GM12878 (cell line): ENCODE results near the gene PTPRN2. TPM values are rescaled to one million over a fixed set of nuclear protein-coding genes. Genes with fewer than 3 reads are reported as not detected.

Experiments
- ATAC-seq: fragments of 200-7000 bp; cut with Tn5 transposase; 3 replicates; pipeline ENCODE4 v1.9.1; 2020; ENCODE audit warnings: mild to moderate bottlenecking, moderate library complexity
- BruUV-seq: library from RNA; stranded (reverse); fragments of 400-500 nt; replicated peaks from 2 replicates; lab custom pipeline; 2021; lab: Mats Ljungman, UMichigan
- CTCF ChIA-PET: fragments of 300-600 bp; sonication (Branson Sonifier 250); formaldehyde crosslinking; extraction: SDS; loops from one replicate; lab custom pipeline; 2021; ENCODE audit warnings: inconsistent platforms; lab: Yijun Ruan, JAX
- POLR2A ChIA-PET: fragments of 350-600 bp; formaldehyde crosslinking; extraction: SDS; loops from one replicate; lab custom pipeline; 2021; ENCODE audit warnings: inconsistent platforms; lab: Charles Lee
- RAD21 ChIA-PET: fragments of 300-600 bp; sonication (Branson Sonifier 250); formaldehyde crosslinking; loops from one replicate; lab custom pipeline; 2023; ENCODE audit warnings: antibody characterized with exemption; ENCODE audit not compliant: unreplicated experiment; lab: Charles Lee
- SMC1A ChIA-PET: fragments of 300-600 bp; sonication (Branson Sonifier 250); formaldehyde crosslinking; loops from one replicate; lab custom pipeline; 2023; ENCODE audit not compliant: unreplicated experiment, uncharacterized antibody; lab: Charles Lee
- DNase-seq: peaks from one replicate; pipeline ENCODE4 v3.0.0-alpha.2; 2011; ENCODE audit warnings: low read depth, low spot score
- FAIRE-seq: peaks from 3 replicates; lab custom pipeline; 2011; peaks lifted over from hg19 to GRCh38; lab: Jason Lieb, UNC
- H2AFZ ChIP-seq: 2 replicates; pipeline ENCODE4 v1.6.0; 2011; ENCODE audit warnings: low read depth, low read length, control low read depth; ENCODE audit not compliant: control insufficient read depth
- H3K27ac ChIP-seq: 2 replicates; pipeline ENCODE4 v1.5.1; 2011; ENCODE audit warnings: control low read depth; ENCODE audit not compliant: control insufficient read depth, insufficient read depth
- H3K27me3 ChIP-seq, 2 experiments: replicated peaks in 1 of 2; 2 replicates each; pipeline versions ENCODE4 v1.6.0 to v1.6.1; 2011; ENCODE audit warnings: low read length in 1 of 2; ENCODE audit not compliant: control insufficient read depth in 2 of 2, insufficient read depth in 2 of 2
- H3K36me3 ChIP-seq, 2 experiments: 2 replicates each; pipeline ENCODE4 v1.5.1; 2011; ENCODE audit warnings: low read length in 1 of 2; ENCODE audit not compliant: control insufficient read depth in 2 of 2, insufficient read depth in 2 of 2
- H3K4me1 ChIP-seq: 2 replicates; pipeline ENCODE4 v1.6.1; 2011; ENCODE audit warnings: mild to moderate bottlenecking, low read length, moderate library complexity, mixed read lengths; ENCODE audit not compliant: control insufficient read depth, insufficient read depth
- H3K4me2 ChIP-seq: 2 replicates; pipeline ENCODE4 v1.6.0; 2011; ENCODE audit warnings: control low read depth; ENCODE audit not compliant: control insufficient read depth, insufficient read depth
- H3K4me3 ChIP-seq: fragments of 200-600 bp; sonication (generic); 2 replicates; pipeline ENCODE4 v1.5.1; 2016
- H3K79me2 ChIP-seq: 2 replicates; pipeline ENCODE4 v1.6.0; 2011; ENCODE audit warnings: low read length; ENCODE audit not compliant: control insufficient read depth, insufficient read depth
- H3K9ac ChIP-seq: 2 replicates; pipeline ENCODE4 v1.8.0; 2011; ENCODE audit warnings: low read length, control low read depth, mixed read lengths; ENCODE audit not compliant: control insufficient read depth, insufficient read depth
- H3K9me3 ChIP-seq: replicated peaks from 3 replicates; pipeline ENCODE4 v1.5.1; 2011; ENCODE audit warnings: mild to moderate bottlenecking, low read length; ENCODE audit not compliant: control insufficient read depth, insufficient read depth
- H4K20me1 ChIP-seq: 2 replicates; pipeline ENCODE4 v1.6.0; 2011; ENCODE audit not compliant: control insufficient read depth, insufficient read depth
- BMI1 ChIP-seq: fragments of 450-650 bp; IDR thresholded peaks from 2 replicates; pipeline ENCODE4 v1.6.1; 2016; ENCODE audit warnings: mild to moderate bottlenecking, moderate library complexity, borderline replicate concordance
- CEBPZ ChIP-seq: fragments of 150-350 bp; IDR thresholded peaks from 2 replicates; pipeline ENCODE4 v1.6.1; 2016; ENCODE audit warnings: low read depth, low read length
- CHD4 ChIP-seq: fragments of 200-600 bp; sonication (generic); IDR thresholded peaks from 2 replicates; pipeline ENCODE4 v1.6.1; 2016; ENCODE audit warnings: mild to moderate bottlenecking
- HSF1 ChIP-seq: fragments of 150-350 bp; IDR thresholded peaks from 2 replicates; pipeline ENCODE4 v1.6.1; 2014; ENCODE audit warnings: mild to moderate bottlenecking, low read depth, low read length
- NFXL1 ChIP-seq: fragments of 450-650 bp; IDR thresholded peaks from 2 replicates; pipeline ENCODE4 v1.6.1; 2017; ENCODE audit warnings: antibody characterized with exemption, mild to moderate bottlenecking, borderline replicate concordance
- NKRF ChIP-seq: fragments of 450-650 bp; conservative IDR thresholded peaks from 2 replicates; pipeline ENCODE4 v1.6.1; 2017; ENCODE audit warnings: mild to moderate bottlenecking, moderate library complexity
- RUNX3 ChIP-seq: IDR thresholded peaks from 2 replicates; pipeline ENCODE4 v1.6.1; 2012; ENCODE audit warnings: low read length, inconsistent platforms
- SRF ChIP-seq, 2 experiments: IDR thresholded peaks; 2 replicates each; pipeline ENCODE4 v1.6.1; 2011; ENCODE audit warnings: low read depth in 2 of 2, low read length in 2 of 2, mild to moderate bottlenecking in 1 of 2, moderate library complexity in 1 of 2
- TCF12 ChIP-seq: IDR thresholded peaks from 2 replicates; pipeline ENCODE4 v1.6.1; 2011; ENCODE audit warnings: low read depth, mild to moderate bottlenecking, low read length
- USF2 ChIP-seq: IDR thresholded peaks from 2 replicates; pipeline ENCODE4 v1.6.1; 2011; ENCODE audit warnings: low read depth, low read length, improper control_type of control experiment, borderline replicate concordance
- ZSCAN29 ChIP-seq: fragments of 450-650 bp; IDR thresholded peaks from 2 replicates; pipeline ENCODE4 v1.6.1; 2017; ENCODE audit warnings: mild to moderate bottlenecking, moderate library complexity
- WGBS: methylation state at CpG from one replicate; pipeline ENCODE4 v1.1.6; 2016; ENCODE audit warnings: low lambda C conversion rate; ENCODE audit not compliant: insufficient replicate concordance, insufficient coverage; ENCODE audit errors: missing lambda C conversion rate; 5-methylcytosine and 5-hydroxymethylcytosine counted together
- in situ Hi-C: fragments of 300-500 bp; cut with MboI; formaldehyde crosslinking; loops from 9 replicates; pipeline ENCODE4 v1.14.3; 2018; ENCODE audit warnings: mixed read lengths
- intact Hi-C: fragments of 100-400 bp; cut with micrococcal nuclease; formaldehyde crosslinking; loops from one replicate; pipeline ENCODE4 v1.14.2; 2022; ENCODE audit not compliant: unreplicated experiment
- polyA plus RNA-seq, 11 experiments: library from polyadenylated mRNA; depleted of rRNA in 4 of 11; unstranded in 6 of 11; stranded (reverse) in 5 of 11; fragments of >200 nt; fragmentation: Nextera tagmentation in 4 of 11; fragmentation: Illumina TruSeq in 1 of 11; extraction: Ambion mirVana in 4 of 11; extraction: Trizol in 1 of 11; gene quantifications; 1 replicate in 1 of 11; 2 replicates in 10 of 11; pipeline versions ENCODE4 v1.2.1 to v1.2.3, GENCODE V29; 2011 to 2016; ENCODE audit warnings: inconsistent platforms in 2 of 11, missing spikeins in 2 of 11, low read depth in 1 of 11
- total RNA-seq, 4 experiments: library from RNA; depleted of rRNA in 3 of 4; stranded (reverse); fragments of >200 nt in 3 of 4; fragmentation: Illumina TruSeq in 1 of 4; extraction: Trizol in 1 of 4; gene quantifications; 2 replicates each; pipeline versions ENCODE4 v1.2.1 to v1.2.3, GENCODE V29; 2013 to 2021

Gene PTPRN2
- total and polyA plus RNA-seq, 10 of the 15 experiments (the other 5 are each of a cell fraction or from before 2014, with no cell fraction given) = 5.4 TPM; not detected in 9

- TF ChIP-seq SRF (IDR thresholded peaks at IDR 0.05; ENCODE audit: low read depth in 2 of 2, low read length in 2 of 2) (no peak), ZSCAN29 (no peak)
Observed at GRCh38 chr7:158252837-158253669, 334.6 kb downstream of the PTPRN2 start (continued).

- DNase-seq = no peak
- ChIA-PET POLR2A (no interaction called here), SMC1A (no interaction called here), CTCF (no interaction called here), RAD21 (no interaction called here)
- no peaks in the 10 kb centered on the region for H4K20me1 ChIP-seq
- no peaks in the 10 kb centered on the region for H3K79me2 ChIP-seq
- H3K27ac ChIP-seq = no peak overlapping the region
- no peak for ATAC-seq
- intact Hi-C loops = no loop called here
- no peak overlapping the region for H3K4me2 ChIP-seq
- no peaks in the 10 kb centered on the region for H3K4me1 ChIP-seq
- H2AFZ ChIP-seq = no peak overlapping the region
- no TSS peak for BruUV-seq
- in situ Hi-C loops = no loop called here
- H3K9ac ChIP-seq = no peak overlapping the region
- FAIRE-seq = no peak
- no peak overlapping the region for H3K4me3 ChIP-seq
- H3K27me3 ChIP-seq = no peaks in the 10 kb centered on the region
- WGBS = 39% methylated on average over 21 of the region's 23 CpGs
- H3K36me3 ChIP-seq = no peaks in the 10 kb centered on the region
- H3K9me3 ChIP-seq = peaks cover 3% of the 10 kb centered on the region; the same call in 1 of the 3 replicates
- TF ChIP-seq BMI1 (no peak), TCF12 (no peak), CHD4 (no peak), RUNX3 (no peak), USF2 (no peak), HSF1 (no peak), CEBPZ (no peak), NFXL1 (no peak), NKRF (no peak)
Observed at GRCh38 chr7:158252081-158252836, 335.4 kb downstream of the PTPRN2 start.
